Right renal pelvis (tissue), 4 donors: ENCODE data around the gene LMOD1. TPM values are rescaled to one million over a fixed set of nuclear protein-coding genes. Genes with fewer than 3 reads are reported as not detected.
"Not testable (repeated sequence)": the region's sequence is repeated elsewhere in the genome, so short reads cannot be mapped to it uniquely, and the experiment has no call there.

Source experiments
- DNase-seq, 4 donors: peaks; one replicate each; pipeline ENCODE4 v3.0.0-alpha.2; 2013; ENCODE audit warnings: low read depth in 4 of 4, low spot score in 3 of 4, missing footprints in 1 of 4
- polyA plus RNA-seq, 4 donors: library from polyadenylated mRNA; unstranded; fragments of 120-200 nt; gene quantifications; one replicate each; pipeline ENCODE4 v1.2.1, GENCODE V29; 2013; ENCODE audit not compliant: insufficient read length in 4 of 4

Gene LMOD1
- polyA plus RNA-seq, result 1 to 10 TPM; 4.2 to 4.8 (median 4.4) TPM

DNA sequence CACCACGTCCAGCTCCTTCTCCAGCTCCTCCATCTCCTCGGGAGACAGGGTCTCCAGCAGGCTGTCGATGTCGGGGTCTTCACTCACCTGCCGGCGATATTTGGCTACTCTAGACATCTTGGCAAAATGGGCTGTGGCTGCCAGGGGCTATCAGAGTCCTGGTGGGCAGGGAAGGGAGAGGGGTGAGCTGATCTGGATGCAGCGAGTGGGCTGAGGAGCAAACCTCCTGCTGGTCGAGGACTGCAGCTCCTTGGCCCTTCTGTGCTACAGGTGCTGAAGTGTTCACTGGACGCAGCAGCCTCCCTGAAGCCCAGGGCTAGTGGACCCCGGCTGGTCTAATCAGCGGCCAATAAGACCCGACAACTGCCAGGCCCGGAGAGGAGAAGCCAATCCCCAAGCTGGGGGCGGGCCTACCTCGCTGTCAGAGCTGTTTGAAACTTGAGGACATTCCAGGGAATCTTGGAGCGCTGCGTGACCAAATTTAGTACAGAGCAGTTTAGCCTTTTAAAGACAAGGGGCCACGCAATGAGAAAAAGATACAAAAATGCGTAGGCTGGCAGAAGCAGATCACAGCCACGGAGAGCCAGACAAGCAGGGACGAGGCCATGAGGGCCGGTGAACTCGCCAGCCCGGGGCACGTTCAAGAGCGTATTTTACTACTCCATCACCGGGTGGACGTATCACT lies at the start of gene LMOD1:
Gene LMOD1, minus strand, starts transcription at position 325 of the 685 bp plus-strand sequence. Its CDS starts 208 bp downstream, at position 117.
- peak; percentile 71 to 88 (median 84) for DNase-seq

DNA sequence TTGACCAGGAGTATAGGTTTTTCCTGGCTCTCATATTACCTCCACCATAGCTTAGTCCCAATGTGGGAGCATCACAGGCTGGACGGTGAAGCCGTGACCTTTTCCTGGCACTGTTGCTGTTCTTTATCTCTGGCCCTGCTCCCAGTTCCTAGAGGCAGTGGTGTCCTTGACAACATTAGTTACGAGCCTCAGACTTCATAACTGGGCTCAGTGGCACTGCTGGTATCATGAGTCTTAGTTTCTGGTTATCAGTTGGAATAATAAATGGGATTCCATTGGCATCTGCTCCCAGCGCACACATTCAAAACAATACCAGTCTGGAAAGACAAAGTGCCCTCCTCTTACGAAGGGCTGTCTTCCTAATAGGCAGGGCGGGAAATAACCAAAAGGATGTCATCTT lies 44.1 kb upstream of the LMOD1 start:
- DNase-seq, result no peak

DNA sequence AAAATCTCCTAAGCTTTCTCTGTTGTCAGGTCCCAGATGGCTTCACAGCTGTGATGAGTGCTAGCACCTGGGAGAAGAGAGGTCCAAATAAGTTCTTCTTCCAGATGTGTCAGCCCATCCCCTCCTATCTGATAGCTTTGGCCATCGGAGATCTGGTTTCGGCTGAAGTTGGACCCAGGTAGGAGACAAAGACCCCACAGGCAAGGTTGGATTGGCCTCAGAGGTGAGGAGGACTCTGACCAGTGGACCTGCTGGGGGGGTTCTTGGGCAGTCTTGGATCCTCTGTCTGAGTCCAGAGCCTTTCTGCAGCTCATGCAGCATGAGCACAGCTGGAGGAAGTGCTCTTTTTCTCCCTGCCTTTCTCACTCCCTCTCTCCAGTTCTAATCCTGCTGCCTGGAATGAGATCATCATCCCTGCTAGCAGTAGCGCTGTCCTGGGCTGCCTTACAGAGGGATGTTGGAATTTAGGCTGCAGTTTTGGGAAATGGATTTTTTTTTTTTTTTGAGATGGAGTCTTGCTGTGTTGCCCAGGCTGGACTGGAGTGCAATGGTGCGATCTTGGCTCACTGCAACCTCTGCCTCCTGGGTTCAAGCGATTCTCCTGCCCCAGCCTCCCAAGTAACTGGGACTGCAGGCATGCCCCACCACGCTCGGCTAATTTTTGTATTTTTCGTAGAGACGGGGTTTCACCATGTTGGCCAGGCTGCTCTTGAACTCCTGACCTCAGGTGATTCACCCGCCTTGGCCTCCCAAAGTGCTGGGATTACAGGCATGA lies 43.2 kb upstream of the LMOD1 start:
- DNase-seq, result no peak

DNA sequence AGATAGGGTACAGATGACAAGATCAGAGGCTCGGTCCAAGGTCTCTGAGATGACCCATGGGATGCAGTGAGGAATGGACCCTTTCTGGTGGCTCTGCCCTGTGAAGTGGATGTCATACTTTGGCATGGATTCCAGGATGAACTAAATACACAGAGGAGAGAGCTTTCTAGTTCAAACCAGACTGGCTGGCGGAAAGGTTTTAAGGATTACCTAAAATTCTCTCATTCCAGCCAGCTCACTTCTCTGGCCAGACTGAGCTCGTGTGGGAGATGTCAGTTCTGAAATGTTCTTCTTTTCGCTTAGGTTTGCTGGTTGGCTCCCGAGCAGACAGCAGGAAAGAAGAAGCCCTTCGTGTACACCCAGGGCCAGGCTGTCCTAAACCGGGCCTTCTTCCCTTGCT lies 42.3 kb upstream of the LMOD1 start:
- DNase-seq, result no peak

DNA sequence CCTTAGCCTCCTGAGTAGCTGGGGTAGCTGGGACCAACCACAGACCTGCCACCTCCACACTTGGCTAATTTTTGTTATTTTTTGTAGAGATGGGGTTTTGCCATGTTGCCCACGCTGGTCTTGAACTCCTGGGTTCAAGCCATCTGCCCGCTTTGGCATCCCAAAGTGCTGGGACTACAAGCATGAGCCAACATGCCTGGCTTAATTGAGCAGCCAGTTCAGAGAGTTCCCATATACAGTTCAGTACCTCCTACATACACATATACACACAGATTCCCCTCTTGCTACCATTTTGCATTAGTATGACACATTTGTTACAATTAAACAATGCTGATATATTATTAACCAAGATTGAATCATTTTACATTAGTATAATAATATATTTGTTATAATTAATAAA lies 39.0 kb upstream of the LMOD1 start:
- no peak for DNase-seq

DNA sequence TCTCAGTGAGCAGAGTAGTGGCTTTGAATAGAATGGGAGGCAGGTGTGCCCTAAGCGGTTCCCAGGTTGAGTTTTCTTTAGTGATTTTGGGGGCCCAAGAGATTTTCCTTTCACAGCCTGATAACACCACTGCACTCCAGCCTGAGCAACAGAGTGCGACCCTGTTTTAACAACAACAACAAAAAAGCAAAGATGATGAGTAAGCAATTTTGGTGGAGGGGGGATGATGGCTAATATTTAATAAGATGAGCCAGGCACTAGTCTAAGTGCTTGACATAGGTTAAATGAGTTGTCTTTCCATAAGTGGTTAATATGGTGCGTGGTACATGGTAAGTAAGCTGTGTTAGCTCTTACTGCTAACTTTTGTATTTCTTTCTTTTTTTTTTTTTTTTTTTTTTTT lies 38.1 kb upstream of the LMOD1 start:
- DNase-seq, result no peak

DNA sequence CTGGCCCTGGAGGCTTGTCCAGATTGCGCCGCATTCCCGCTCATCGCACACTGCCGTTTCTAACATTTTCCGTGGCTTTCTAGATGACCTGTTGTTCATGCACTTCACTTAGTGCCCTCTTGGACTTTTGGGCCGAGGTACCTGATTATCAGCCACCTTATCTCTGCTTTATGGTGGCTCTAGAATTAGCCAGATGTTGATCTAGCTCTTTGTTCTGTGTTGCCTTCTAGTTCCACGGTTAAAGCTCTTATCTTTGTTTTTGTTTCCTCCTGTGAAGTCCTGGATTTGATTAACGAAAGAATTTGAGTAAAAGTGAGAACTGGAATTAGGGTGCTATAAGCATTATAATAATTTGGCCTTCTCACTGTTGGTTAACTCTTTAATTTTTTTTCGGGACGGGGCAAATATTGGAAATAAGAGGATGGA lies 37.0 kb upstream of the LMOD1 start:
- DNase-seq, result peak in 1 of 4 donors; percentile 14

DNA sequence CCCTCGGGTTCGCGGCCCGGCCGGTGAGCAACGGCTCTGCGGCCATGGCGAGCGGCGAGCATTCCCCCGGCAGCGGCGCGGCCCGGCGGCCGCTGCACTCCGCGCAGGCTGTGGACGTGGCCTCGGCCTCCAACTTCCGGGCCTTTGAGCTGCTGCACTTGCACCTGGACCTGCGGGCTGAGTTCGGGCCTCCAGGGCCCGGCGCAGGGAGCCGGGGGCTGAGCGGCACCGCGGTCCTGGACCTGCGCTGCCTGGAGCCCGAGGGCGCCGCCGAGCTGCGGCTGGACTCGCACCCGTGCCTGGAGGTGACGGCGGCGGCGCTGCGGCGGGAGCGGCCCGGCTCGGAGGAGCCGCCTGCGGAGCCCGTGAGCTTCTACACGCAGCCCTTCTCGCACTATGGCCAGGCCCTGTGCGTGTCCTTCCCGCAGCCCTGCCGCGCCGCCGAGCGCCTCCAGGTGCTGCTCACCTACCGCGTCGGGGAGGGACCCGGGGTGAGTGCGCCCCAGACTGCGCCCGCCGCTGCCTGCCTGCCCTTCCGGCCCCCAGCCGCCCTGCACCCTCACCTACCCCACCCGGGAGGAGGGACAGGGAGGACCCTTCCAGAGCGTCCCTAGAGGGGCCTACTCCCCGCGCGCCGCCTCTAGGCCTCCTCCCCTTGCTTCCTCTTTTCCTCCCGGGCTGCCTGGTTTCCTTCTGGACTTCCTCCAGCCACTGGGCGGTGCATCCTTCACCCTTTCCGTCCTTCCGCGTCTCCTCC lies 36.5 kb upstream of the LMOD1 start, which contains the start of gene RNPEP:
Gene RNPEP, plus strand, starts transcription at position 26 of the 757 bp plus-strand sequence. Its CDS starts 19 bp downstream, at position 45.
- peak; percentile 31 to 58 (median 46) for DNase-seq

DNA sequence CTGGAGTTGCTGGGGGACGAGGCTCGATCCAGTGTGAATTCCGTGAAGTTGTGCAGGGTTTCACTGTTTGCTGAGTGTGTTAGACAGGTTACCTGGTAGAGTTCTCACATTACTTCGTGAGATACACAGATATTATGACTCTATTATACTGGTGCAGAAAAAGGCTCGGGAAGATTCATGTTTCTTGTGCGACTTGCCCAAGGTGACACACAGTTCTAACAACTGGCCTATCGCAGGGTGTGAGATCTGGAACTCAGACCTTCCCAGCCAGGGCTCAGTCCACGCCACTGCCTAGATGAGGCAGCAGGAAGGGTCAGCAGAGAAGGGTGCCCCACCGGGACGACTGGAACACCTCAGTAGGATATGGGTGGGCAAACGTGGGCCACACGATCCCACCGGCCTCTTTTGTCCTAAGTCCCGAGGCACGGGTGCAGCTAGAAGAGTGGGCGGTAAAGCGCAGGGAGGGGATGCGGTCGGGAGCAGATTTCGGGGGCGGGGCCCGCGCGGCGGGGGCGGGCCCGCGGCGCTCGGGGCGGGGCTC lies 35.8 kb upstream of the LMOD1 start:
- peak in 3 of 4 donors; percentile 40 to 52 (median 47) for DNase-seq

DNA sequence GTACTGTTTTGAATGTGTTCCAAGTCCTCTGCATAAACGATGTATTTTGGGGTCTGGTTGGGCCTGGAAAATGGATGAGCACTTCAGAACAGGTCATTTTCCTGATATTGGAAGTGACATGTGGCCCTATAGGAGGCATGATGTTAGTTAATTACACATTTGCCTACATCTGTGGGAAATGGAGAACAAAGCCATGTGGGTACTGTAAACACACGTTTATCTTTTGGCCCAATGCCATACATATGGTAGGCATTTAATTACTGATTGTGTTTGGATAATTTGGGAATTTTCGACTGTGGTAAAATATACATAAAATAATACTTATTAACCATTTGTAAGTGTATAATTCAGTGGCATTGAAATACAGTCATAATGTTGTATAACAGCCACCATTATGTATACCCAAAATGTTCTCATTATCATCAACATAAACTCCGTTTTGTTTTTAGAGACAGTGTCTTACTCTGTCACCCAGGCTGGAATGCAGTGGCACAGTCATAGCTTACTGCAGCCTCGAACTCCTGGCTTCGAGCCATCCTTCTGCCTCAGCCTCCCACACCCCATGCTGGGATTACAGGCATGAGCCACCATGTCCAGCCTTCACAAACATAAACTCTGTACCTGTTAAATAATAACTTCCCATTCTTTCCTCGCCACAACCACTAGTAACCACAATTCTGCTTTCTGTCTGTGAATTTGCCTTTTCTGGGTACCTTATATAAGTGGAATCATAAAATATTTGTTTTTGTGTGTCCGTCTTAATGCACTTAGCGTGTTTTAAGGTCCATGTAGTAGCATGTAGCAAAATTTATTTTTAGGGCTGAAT lies 24.2 kb upstream of the LMOD1 start:
- DNase-seq, result no peak

DNA sequence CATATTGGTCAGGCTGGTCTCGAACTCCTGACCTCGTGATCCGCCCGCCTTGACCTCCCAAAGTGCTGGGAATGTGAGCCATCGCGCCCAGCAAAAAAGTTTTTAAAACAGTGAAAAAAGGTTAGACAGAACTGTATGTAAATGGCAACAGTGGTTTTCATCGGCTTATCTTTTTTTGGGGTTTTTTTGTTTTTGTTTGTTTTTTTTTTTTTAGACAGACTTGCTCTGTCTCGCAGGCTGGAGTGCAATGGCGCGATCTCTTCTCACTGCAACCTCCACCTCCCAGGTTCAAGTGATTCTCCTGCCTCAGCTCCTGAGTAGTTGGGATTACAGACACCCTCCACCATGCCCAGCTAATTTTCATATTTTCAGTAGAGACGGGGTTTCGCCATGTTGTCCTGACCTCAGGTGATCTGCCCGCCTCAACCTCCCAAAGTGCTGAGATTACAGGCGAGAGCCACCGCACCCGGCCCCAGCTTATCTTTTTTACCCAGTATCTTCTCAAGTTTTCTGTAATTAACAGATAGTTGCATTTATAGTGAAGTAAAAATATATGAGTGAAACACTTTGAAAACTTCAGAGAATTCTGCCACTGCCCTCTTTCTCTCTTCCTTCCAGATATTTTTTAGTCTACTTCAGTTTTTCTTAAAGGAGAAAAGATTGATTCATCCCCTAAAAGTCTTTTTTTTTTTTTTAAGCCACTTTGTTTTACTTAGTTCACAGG lies 22.0 kb upstream of the LMOD1 start:
- DNase-seq, result no peak

DNA sequence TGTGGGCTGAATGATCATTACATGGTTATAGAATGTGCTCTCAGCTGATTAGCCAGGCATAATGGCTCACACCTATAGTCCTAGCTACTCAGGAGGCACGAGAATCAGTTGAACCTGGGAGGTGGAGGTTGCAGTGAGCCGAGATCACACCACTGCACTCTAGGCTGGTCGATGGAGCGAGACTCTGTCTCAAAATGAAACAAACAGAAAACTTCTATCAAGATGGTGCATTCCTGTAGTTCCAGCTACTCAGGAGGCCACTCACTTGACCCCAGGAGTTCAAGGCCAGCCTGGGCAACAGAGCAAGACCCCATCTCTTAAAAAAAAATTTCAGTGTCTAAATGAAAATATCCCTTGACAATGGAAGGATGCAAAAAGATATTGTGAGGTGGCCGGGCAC lies 19.8 kb upstream of the LMOD1 start:
- DNase-seq, result no peak

DNA sequence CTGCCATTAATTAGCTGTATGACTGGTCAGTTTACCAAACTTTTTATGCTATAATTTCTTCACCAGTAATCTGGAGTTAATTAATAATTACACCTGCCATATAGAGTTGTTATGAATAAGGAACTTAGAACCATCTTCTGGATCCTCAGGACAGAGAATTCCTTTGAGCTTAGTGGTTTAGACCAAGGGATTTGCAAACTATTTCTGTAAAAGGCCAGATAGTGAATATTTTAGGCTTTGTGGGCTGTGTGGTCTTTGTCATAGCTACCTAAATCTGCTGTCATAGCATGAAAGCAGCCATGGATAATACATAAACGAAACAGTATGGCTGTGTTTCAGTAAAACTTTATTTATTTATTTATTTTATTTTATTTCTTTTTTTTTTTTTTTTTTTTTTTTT lies 17.9 kb upstream of the LMOD1 start:
- DNase-seq, result no peak

DNA sequence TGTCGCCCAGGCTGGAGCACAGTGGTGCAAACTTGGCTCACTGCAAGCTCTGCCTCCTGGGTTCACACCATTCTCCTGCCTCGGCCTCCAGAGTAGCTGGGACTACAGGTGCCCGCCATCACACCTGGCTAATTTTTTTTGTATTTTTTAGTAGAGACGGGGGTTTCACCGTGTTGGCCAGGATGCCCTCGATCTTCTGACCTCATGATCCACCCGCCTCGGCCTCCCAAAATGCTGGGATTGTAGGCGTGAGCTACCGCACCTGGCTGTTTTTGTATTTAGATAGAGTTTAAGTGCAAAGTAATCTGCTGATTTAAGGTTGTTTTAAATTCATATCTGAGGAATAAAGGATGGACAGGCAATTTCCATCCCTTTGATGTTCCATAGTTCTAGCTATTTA lies 16.0 kb upstream of the LMOD1 start:
- not testable (repeated sequence) for DNase-seq

DNA sequence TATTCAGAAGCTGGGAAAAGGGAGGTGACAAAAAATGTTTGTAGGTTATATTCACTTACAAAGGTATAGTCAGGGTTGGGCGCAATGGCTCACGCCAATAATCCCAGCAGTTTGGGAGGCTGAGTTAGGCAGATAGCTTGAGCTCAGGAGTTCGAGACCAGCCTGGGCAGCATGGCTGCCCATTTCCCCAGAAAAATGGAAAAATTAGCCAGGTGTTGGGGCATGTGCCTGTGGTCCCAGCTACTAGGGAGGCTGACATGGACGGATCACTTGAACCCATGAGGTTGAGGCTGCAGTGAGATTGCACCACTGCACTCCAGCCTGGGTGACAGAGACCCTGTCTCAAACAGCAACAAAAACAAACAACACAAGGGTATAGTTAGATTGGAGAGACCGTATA lies 12.0 kb upstream of the LMOD1 start:
- DNase-seq, result no peak

DNA sequence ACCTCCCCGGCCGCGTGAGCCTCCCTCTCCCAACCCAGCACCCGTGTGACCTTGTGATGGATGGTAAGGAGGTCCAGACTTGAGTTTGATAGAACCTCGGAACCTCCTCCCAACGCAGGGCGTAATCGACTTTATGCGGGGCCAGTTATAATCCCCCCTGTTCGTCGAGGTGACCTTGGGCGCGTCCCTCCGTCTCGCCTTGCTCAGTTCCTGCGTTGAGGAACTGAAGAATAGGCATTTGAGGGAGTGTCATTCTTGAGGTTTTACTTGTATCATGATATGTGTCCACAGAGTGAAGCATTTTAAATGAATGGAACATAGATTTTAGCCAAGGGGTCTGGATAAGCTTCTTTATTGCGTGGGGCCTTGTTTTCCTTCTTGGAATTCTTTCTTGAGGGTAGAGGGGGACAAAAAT lies 9.4 kb upstream of the LMOD1 start:
- DNase-seq, result no peak

DNA sequence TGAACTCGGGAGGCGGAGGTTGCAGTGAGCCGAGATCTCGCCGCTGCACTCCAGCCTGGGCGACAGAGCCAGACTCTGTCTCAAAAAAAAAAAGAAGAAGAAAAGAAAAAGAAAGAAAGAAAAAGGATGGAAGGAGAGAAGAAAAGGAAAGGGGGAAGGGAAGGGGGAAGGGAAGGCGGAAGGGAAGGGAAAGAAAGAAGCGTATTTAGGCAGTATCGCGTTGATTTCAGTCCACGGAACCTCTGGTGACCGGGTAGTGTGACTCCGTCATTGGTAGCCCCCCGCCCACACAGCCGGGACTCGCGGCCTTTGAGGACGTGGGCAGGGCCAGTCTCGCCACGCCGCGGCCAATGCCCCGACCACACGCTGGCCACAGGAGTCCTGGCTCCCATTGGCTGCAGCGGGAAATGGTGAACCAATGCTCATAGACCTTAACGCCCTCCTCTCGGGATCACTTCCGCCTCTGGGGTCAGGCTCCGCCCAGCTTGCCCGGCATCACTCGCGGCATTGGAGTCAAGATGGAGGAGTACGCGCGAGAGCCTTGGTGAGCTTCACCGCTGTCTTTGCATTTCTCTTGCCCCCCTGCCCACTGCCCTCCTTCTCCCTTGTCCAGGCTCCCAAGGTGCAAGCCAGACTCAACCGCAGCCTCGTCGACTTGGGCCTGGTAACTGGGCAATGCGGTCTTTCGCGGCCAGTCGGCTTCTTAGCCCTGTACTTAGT lies 8.8 kb upstream of the LMOD1 start, which contains the start of gene TIMM17A:
Gene TIMM17A, plus strand, starts transcription at position 495 of the 720 bp plus-strand sequence. Its CDS starts 24 bp downstream, at position 519.
- peak; percentile 88 to 97 (median 96) for DNase-seq

DNA sequence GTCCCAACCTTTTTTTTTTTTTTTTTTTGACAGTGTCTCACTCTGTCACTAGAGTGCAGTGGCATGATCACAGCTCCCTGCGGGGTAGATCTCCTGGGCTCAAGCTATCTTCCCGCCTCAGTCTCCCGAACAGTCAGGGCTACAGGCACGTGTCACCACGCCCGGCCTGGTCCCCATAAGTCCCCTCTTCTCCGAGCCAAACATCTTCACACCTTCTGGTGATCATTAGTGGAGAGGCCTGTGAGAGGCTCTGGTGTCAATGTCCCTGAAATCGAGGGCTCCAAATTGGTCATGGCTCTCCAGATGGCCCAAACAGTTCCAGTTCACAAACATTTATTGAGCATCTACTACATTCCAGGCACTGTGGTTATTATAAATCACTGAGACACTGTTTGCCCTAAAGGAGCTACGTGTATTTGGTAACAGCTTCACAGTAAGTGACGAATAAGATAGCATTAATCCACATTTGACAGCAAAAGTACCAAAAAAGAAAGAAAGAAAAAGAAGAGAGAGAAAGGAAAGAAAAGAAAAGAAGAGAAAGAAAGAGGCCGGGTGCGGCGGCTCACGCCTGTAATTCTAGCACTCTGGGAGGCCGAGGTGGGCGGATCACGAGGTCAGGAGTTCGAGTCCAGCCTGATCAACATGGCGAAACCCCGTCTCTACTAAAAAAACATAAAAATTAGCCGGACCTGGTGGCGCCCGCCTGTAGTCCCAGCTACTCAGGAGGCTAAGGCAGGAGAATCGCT lies 8.1 kb upstream of the LMOD1 start:
- DNase-seq, result no peak
